K562 (cell line): ENCODE data around the gene MAST3. TPM values are rescaled to one million over a fixed set of nuclear protein-coding genes. Genes with fewer than 3 reads are reported as not detected.

ENCODE experiments used
- CAMTA2 ChIP-seq: fragments of 250-450 bp; sonication (Bioruptor Pico); conservative IDR thresholded peaks from 2 replicates; pipeline ENCODE4 v1.5.1; 2022
- CCAR2 ChIP-seq: fragments of 200-400 bp; formaldehyde crosslinking; IDR thresholded peaks from 2 replicates; pipeline ENCODE4 v1.6.1; 2017; ENCODE audit warnings: mild to moderate bottlenecking, low read depth, low read length
- CEBPZ ChIP-seq: fragments of 150-350 bp; IDR thresholded peaks from 2 replicates; pipeline ENCODE4 v1.6.1; 2014; ENCODE audit warnings: low read depth, mild to moderate bottlenecking, low read length, borderline replicate concordance
- CREM ChIP-seq: IDR thresholded peaks from 2 replicates; pipeline ENCODE4 v1.6.1; 2014; ENCODE audit warnings: antibody characterized with exemption, low read depth
- HDAC2 ChIP-seq: fragments of 450-650 bp; IDR thresholded peaks from 2 replicates; pipeline ENCODE4 v1.6.1; 2016; ENCODE audit warnings: mild to moderate bottlenecking
- HMG20A ChIP-seq: fragments of 450-650 bp; formaldehyde crosslinking; conservative IDR thresholded peaks from 2 replicates; pipeline ENCODE4 v1.4.0; 2020; ENCODE audit warnings: mild to moderate bottlenecking, mixed read lengths
- HNRNPK ChIP-seq: fragments of 200-400 bp; formaldehyde crosslinking; IDR thresholded peaks from one replicate; pipeline ENCODE4 v1.6.1; 2018; ENCODE audit warnings: mild to moderate bottlenecking, low read depth, low read length; ENCODE audit not compliant: poor library complexity, severe bottlenecking
- IRF9 ChIP-seq: fragments of 450-650 bp; IDR thresholded peaks from 2 replicates; pipeline ENCODE4 v1.6.1; 2016; ENCODE audit warnings: missing biosample characterization, missing genetic modification characterization
- MAFF ChIP-seq: IDR thresholded peaks from 2 replicates; pipeline ENCODE4 v1.6.1; 2012; ENCODE audit warnings: low read length, improper control_type of control experiment
- MCM3 ChIP-seq: fragments of 450-650 bp; IDR thresholded peaks from 2 replicates; pipeline ENCODE4 v1.6.1; 2016
- MEIS2 ChIP-seq: fragments of 450-650 bp; IDR thresholded peaks from 2 replicates; pipeline ENCODE4 v1.6.1; 2014; ENCODE audit warnings: mild to moderate bottlenecking; ENCODE audit not compliant: partially characterized antibody
- NFYB ChIP-seq: IDR thresholded peaks from 2 replicates; pipeline ENCODE4 v1.6.1; 2011; ENCODE audit warnings: mild to moderate bottlenecking, moderate library complexity; ENCODE audit not compliant: insufficient read length; ENCODE audit errors: extremely low read depth
- NKRF ChIP-seq: fragments of 450-650 bp; IDR thresholded peaks from 2 replicates; pipeline ENCODE4 v1.6.1; 2016; ENCODE audit warnings: borderline replicate concordance
- NR2F6 ChIP-seq: fragments of 450-650 bp; formaldehyde crosslinking; IDR thresholded peaks from 2 replicates; pipeline ENCODE4 v1.4.0; 2020; ENCODE audit warnings: mild to moderate bottlenecking
- RBM34 ChIP-seq: fragments of 200-400 bp; formaldehyde crosslinking; IDR thresholded peaks from 2 replicates; pipeline ENCODE4 v1.6.1; 2018; ENCODE audit warnings: low read length, borderline replicate concordance; ENCODE audit not compliant: insufficient read depth
- SMARCA4 ChIP-seq: fragments of 450-650 bp; IDR thresholded peaks from 2 replicates; pipeline ENCODE4 v1.6.1; 2016
- TCFL5 ChIP-seq: fragments of 250-450 bp; sonication (Bioruptor Pico); conservative IDR thresholded peaks from 2 replicates; pipeline ENCODE4 v1.6.1; 2021; ENCODE audit warnings: mild to moderate bottlenecking, moderate library complexity, matching md5 sums
- ZBTB43 ChIP-seq: sonication (generic); formaldehyde crosslinking; IDR thresholded peaks from 2 replicates; pipeline ENCODE4 v1.8.0; 2023; ENCODE audit warnings: mild to moderate bottlenecking, missing genetic modification reagents
- ZNF224 ChIP-seq: sonication (generic); formaldehyde crosslinking; IDR thresholded peaks from 2 replicates; pipeline ENCODE4 v1.8.0; 2022; ENCODE audit warnings: mild to moderate bottlenecking, missing genetic modification reagents
- ZNF444 ChIP-seq: fragments of 250-450 bp; sonication (Bioruptor Pico); IDR thresholded peaks from 2 replicates; pipeline ENCODE4 v1.4.0; 2020; ENCODE audit warnings: mild to moderate bottlenecking, moderate library complexity
- ZNF668 ChIP-seq: fragments of 250-450 bp; sonication (Bioruptor Pico); IDR thresholded peaks from 2 replicates; pipeline ENCODE4 v1.8.0; 2022; ENCODE audit warnings: mild to moderate bottlenecking, inconsistent platforms
- ZNF717 ChIP-seq: fragments of 250-450 bp; sonication (Bioruptor Pico); IDR thresholded peaks from 2 replicates; pipeline ENCODE4 v1.5.0; 2021
- polyA plus RNA-seq, 8 experiments: library from polyadenylated mRNA; depleted of rRNA in 4 of 8; stranded (reverse) in 5 of 8; unstranded in 3 of 8; fragments of >200 nt; fragmentation: Nextera tagmentation in 2 of 8; fragmentation: Illumina TruSeq in 1 of 8; extraction: Ambion mirVana in 2 of 8; extraction: Trizol in 1 of 8; gene quantifications; 2 replicates each; pipeline versions ENCODE4 v1.2.1 to v1.2.3, GENCODE V29; 2011 to 2014; ENCODE audit warnings: inconsistent platforms in 1 of 8, missing spikeins in 1 of 8
- total RNA-seq, 7 experiments: library from RNA; depleted of rRNA in 6 of 7; stranded (reverse); fragments of >200 nt in 6 of 7; fragmentation: Illumina TruSeq in 2 of 7; extraction: Trizol in 2 of 7; gene quantifications; 2 replicates each; pipeline versions ENCODE4 v1.2.1 to v1.2.3, GENCODE V29; 2011 to 2021; ENCODE audit warnings: low replicate concordance in 1 of 7

MAST3 gene
- total and polyA plus RNA-seq, 9 of the 15 experiments (the other 6 are each of a cell fraction or from before 2014, with no cell fraction given): 0.94 to 9.9 (median 2.4) TPM

GRCh38 chr19:18090545-18091216, 6.9 kb upstream of the MAST3 start (continued):
- TF ChIP-seq NKRF (no peak; the same call in 1 of the 2 replicates), ZNF224 (CRISPR knock-in tag) (no peak), MEIS2 (no peak), ZNF444 (CRISPR knock-in tag) (no peak), NFYB (no peak), HDAC2 (peak; percentile 96), ZNF668 (CRISPR knock-in tag) (no peak), ZNF717 (CRISPR knock-in tag) (no peak), CAMTA2 (CRISPR knock-in tag) (no peak), SMARCA4 (no peak), NR2F6 (no peak), CREM (no peak), HNRNPK (no peak), ZBTB43 (CRISPR knock-in tag) (no peak), RBM34 (no peak), MCM3 (no peak), IRF9 (tag) (no peak), MAFF (no peak), HMG20A (no peak), TCFL5 (CRISPR knock-in tag) (no peak), CCAR2 (no peak), CEBPZ (no peak)
